ENCODE measurements around the gene FAM72A.
"Not testable (repeated sequence)": the region's sequence is repeated elsewhere in the genome, so short reads cannot be mapped to it uniquely, and the experiment has no call there.

Gene FAM72A

DNA sequence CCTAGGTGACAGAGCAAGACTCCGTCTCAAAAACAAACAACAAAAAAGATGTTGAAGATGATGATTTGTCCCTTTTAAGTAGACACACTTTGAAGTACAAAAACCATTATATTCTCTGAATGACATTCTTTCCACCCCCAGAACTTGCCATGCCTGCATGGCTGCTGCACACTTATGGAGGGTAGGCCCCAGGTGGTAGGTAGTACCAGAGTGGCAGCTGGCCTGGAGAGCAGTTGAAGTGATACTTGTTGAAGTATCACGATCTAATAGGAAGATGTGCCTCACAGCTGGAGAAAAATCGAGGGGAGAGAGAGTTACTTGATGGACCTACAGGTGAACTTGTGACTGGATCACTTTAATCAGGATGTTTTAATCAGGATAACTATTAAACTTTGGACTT lies 15.6 kb upstream of the FAM72A start:
- DNase-seq (ENCODE audit: insufficient read length, low spot score); FAIRE-seq: not testable (repeated sequence)

DNA sequence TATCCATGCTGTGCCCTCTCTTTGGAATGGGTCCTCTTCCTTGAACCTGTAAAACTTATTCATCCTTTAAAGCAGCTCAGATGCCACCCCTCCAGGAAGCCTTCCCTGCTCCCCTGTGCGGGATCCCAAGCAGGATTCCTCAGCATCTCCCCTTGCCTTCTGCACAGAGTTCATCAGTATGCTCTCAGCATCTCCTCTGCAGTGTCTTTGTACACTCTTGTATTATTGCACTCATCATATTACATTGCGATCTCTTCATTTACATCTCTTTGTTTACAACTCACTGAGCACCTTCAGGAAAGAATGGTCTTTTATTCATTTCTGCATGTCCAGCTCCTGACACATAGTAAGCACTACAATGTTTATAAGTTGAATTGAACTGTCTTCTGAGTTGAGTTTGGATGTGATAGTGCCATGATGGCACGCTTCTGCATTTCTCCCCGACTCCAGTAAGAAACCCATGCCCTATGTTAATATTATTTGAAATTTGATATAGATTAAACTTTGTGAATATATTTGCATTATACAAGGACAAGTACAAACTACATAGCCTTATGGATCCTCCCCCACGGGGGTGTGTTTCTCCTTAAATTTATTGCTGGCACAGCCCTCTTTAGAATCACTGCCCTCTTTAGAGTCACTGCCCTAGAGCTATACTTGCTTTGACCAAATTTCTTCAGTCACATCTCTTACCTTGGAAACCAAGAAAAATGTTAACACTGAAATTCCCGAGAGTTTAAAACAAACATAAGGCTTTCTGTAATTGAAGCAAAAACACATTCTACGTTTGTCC lies 13.2 kb upstream of the FAM72A start:
- not testable (repeated sequence) for DNase-seq (ENCODE audit: insufficient read length, low spot score); FAIRE-seq

DNA sequence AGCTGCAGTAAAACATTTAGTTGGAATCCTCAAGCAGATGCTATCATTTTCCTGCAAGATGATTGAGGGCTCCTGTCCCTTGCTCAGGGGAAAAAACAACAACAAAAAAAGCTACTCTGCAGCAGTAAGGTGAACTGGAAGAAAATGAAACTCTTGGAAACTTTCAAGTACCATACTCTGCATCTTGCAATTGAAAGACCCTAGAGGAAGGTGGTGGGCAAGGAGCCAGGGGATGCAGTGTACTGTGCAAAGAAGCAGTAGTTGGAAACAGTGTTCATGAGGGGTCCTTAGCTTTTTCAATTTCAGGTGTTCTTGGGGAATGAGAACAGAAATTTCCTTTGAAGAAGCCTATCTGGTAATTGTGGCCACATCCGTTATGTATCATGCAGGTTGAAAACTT lies 8.2 kb upstream of the FAM72A start:
- FAIRE-seq; DNase-seq (ENCODE audit: insufficient read length, low spot score): not testable (repeated sequence)

DNA sequence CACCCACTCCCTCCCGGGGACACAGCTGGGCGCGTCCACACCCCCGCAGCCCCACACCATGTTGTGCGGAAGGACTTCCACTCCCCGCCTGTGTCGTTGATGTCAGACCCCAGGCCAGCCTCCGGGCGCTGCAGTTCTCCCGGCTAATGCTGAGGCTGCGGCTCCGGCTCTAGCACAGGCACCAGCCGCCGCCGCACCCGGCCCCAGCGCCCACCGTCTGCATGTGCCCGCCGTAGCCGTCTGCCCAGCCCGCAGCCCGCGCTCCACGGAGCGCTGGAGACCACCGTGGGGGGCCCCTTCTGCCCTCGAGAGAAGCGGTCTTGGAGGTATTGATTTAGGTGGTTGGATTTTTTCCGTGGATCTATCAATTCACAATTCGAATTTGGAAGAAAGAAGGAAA lies 2.9 kb upstream of the FAM72A start:
- FAIRE-seq; DNase-seq (ENCODE audit: insufficient read length, low spot score): not testable (repeated sequence)

DNA sequence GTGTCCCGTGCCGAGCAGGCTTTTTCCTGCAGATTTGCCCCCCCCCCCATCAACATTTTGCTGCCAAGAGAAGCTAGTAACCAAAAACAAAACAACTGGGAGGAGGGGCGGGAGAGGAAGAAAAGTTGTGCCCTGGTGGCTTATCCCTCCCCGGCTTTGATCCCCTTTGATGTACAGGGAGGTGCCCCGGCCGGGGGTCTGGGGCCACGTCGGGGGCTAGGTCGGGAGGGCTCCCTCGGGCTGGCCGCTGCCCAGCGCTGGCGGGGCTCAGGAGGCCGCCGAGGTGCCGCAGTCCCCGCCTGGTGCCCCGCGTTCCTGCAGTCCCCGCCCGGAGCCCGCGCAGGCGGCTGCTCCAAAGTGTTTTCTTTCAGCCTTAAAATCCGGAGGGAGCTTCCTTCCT lies 2.2 kb upstream of the FAM72A start:
- not testable (repeated sequence) for DNase-seq (ENCODE audit: insufficient read length, low spot score); FAIRE-seq

DNA sequence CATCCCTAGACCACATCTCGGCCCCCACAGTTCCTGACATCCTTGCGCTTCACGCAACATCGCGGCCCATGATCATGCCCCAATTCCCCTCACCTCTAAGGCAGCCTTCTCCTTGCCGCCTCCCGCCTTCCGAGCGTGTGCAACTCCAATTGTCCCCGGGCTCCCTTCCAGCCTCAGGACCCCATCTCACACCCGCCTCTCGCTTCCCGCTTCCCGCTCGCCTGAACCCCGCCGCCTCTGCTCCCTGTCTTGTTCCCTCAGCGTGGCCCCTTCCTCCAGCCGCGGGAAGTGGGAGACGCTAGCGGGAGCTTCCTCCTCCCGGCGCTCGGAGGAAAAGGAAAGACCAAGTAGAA lies 1.5 kb upstream of the FAM72A start:
- DNase-seq (ENCODE audit: insufficient read length, low spot score); FAIRE-seq: not testable (repeated sequence)

DNA sequence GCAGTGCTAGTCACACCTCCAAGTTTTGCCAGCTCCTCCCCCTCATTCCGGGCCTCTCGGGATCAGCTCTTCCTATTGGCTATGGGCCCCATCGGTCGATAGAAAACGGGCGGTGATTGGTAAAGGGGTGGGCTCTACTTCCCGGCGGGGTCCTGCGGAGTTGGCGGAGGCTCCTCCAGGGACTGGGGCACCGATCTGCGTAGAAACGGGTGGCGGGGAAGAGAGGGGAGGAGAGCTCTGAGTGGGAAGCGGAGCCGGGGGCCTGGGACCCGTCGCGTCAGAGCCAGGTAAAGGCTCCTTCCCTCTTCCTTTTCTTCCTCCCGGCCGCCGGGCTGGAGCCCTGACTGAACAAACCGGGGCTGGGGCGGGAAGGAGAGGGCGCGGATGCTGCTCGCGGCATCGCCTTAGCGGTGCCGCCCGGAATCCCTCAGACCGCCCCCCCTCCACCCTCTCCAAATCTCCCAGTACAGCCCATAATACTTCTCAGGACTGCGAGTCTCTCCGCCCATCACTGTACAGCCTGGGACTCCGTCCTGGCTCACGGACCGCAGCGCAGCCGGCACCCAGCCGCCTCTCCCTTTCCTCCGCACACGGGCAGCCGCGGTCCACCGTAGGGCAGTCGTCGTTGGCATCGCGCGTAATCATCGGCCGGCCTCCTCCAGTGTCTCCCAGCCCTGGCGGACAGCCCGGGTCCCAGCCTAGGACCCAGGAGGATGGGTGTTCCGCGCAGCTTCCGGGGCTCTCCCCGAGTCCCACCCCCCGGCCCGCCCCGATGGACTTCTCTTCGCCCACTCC lies 922 bp upstream of the FAM72A start, which contains the start of gene SRGAP2:
SRGAP2 (plus strand) TSS at position 178 of the 795 bp plus-strand sequence. CDS start 2,430 bp downstream, outside the sequence.
- FAIRE-seq; DNase-seq (ENCODE audit: insufficient read length, low spot score): not testable (repeated sequence)

DNA sequence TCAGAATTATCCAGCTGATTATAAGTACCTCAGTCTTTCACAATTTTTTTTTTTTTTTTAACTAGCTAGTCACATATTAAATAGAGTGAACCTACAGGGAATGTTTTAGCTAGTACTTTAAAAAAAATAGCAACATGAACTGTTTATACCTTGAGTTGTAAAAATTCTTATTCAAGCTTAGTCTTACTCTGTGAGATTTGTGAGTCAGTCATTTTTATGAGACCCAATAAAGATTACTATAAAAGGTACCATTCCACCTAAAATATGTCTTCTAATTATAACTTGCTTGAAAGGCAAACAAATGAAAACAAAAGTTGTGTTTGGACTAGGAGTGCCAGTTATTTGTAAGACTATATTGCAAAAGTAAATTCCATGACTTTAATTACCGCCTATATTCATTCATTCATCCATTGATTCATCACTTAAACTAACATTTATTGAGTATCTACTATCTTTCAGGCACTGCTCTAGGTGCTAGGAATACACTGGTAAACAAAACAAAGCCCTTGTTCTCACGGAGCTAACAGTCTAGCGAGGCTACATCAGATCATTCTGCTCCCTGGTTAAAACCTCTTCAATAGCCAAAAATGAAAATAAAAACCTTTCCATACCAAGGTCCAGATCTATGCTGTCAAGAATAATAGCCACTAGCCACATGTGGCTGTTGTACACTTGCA lies 5.8 kb downstream of the FAM72A start:
- DNase-seq (ENCODE audit: insufficient read length, low spot score); FAIRE-seq: not testable (repeated sequence)

DNA sequence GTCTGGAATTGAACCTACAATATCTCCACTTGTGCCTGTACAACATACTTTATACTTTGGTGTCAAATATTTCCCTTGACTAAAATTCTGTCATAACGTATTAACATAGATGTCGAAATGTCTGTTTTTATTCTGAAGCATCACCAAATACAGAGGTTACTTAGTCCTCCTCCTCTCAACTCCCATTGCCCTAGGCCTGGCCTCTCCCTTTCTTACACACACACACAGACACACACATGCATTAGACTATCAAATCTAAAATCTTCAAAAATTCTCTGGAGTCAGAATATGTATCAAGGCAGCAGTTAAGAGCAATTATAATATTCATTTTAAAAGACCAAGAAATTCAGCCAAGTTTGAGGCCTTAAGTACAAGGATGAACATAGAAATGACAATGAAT lies 7.5 kb downstream of the FAM72A start:
- not testable (repeated sequence) for FAIRE-seq; DNase-seq (ENCODE audit: insufficient read length, low spot score)

DNA sequence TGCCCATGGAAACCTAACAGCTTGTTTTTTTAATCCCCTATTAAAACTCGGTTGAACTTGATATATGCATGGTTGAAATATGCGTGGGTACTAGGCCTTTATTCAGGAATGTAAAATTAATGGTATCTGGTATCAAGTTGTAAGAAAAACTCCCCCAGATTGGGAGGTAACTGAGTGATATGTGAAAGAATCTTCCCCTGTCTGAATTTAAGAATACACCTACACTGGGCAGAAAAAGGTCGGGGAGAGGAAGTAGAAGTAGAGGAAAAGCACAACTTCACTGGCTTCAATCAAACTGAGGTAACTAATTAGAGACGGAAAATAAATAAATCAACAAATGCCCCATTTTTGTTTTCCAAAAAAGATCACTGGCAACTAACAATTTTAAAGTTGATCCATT lies 15.8 kb downstream of the FAM72A start:
- DNase-seq (ENCODE audit: insufficient read length, low spot score); FAIRE-seq: not testable (repeated sequence)

DNA sequence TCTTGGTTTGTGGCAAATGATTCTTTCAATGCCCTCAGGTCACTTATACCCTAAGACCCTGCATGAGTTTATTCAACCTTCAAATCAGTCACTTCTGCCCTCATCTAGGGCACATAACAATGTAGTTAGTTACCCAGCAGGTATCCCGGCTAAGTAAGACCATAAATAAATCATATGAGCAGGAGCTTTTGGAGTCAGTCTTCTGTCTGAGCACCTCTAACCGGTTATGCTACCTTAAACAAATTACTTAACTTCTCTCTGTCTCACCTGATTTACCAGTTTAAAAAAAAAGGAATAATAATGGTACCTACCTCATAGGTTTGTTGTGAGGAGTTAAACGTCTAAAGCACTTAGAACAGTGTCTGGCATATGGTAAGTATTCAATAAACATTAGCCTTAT lies 16.9 kb downstream of the FAM72A start:
- FAIRE-seq; DNase-seq (ENCODE audit: insufficient read length, low spot score): not testable (repeated sequence)

DNA sequence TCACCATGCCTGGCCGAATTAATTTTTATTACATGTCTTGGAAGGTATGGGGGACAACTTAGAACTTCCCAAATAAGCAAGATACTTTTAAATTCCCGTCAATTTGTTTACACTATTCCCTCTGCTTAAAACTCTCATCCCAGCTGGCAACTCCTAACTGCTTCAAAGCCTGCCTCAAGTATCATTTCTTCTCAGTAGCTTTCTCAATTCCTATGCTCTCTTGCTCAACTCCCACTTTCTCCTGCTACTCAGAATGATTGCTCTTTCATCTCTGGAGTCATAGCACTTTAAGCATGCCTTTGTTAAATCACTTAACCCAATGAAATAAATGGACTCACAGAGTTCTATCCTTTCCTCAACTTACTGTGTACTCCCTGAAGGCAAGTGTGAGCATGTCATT lies 18.9 kb downstream of the FAM72A start:
- not testable (repeated sequence) for FAIRE-seq; DNase-seq (ENCODE audit: insufficient read length, low spot score)

DNA sequence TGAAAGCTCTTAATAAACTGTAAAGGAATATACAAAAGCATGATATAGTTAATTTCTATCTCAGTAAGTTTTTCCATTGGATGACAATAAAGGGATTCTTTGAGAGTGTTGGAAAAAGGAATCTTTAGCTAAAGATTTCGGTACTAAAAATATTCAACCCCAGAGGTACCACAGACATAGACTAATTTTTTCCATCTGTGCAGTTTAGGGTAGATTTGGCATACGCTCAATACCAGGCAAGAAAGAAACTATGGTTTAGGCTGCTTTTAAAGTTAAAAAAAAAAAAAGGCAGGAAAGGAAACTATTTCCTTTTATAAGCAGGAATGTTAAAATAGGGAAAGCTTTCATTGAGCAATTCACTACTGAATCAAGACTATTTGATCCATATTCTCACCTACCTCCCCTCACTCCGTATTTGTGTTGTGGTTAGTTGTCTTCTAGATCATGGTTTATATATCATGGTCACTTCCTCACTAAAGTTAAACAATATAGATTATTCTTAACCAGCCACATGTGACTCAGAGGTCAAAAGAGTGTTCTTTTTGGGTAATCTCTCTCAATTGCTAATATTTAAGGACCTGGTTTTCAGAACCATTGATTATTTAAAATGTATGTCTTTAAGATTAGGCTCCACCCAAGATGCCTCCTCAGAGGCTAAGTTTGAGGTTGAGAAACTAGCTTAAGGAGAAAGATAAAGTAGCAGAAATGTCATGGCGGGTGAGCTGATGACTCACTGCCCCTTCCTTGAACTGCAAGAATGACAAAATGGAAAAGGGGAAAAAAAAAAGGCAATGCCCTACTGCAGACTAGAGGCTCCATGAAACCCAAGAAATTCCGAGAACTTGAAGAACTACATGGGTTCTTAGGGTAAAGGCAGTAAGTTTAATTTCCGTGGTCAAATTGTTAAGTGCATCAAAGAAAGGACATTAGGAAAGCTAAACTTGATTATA lies 20.0 kb downstream of the FAM72A start:
- DNase-seq (ENCODE audit: insufficient read length, low spot score); FAIRE-seq: not testable (repeated sequence)

DNA sequence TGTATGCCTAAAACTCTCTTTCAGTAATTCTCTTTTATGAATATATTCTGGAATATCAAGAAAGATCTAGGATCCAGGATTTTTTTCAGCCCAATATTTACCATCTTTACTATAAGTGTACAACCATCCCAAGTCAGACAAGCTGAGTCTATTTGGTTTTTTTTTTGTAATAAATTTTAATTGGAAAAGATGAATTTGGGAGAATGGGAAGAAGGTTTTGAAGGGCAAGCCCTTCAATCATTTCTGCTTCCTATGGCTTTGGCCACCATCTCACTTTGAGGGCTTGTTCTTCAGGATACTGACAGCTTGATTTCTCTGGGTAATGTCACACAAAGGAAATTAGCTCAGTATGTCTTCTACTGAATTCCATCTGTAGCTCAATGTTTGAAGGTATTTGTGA lies 23.0 kb downstream of the FAM72A start:
- FAIRE-seq; DNase-seq (ENCODE audit: insufficient read length, low spot score): not testable (repeated sequence)

DNA sequence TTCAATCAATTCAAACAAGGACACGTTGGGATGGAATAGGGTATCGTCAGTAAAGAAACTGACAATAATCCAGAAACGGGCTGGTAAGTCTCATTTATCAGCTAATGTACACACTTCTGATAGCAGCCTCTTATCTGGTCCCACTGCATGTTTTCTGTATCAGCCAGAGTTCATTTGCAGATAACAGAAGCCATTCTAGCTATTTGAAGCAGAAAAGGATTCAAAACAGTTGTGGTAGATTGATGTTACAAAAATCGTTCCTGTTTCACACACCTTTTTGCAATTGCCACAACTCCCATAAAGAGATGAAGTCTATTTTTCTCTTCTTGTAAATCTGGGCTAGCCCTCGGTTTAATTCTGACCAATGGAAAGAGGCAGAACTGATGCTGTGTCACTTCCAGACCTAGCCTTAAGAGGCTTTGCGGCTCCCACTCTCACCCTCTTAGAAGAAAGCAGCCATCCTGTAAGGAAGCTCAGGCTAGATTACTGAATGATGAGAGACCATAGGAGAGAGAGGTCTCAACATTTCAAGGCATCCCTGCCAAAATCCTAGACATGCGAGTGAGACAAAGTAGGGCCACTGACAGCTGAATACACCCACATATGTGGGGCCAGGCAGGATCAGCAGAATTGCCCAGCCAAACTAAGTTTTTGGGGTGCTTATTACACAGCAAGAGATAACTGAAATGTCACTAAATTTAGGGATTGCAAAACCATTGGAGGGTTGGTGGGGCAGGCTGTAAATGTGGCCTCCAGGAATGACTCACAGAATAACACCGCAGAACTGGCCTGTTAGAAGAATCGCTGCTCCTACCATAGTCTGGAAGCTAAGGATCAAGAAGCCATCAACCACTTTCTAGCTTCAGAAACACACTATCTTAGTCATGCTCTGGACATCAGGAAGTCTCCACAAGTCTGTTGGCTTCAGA lies 24.3 kb downstream of the FAM72A start:
- not testable (repeated sequence) for DNase-seq (ENCODE audit: insufficient read length, low spot score); FAIRE-seq

DNA sequence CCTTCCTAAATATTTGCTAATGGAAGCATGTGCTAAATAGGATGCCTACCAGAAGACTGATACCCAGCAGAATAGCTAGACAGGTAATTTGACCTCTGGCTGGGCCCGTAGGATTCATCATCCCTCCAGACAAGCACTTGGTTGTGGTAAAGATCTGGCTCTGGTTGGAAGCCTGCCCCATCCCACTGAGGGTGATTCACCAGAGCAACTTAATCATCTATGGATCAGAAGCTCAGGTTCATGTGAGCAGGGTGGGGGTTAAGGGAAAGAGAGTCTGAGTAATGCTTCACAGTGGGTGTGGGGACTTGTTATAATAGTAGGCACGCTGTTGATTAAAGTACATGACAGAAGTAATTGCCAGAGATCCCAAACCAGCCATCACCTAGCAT lies 26.5 kb downstream of the FAM72A start:
- not testable (repeated sequence) for DNase-seq (ENCODE audit: insufficient read length, low spot score); FAIRE-seq

DNA sequence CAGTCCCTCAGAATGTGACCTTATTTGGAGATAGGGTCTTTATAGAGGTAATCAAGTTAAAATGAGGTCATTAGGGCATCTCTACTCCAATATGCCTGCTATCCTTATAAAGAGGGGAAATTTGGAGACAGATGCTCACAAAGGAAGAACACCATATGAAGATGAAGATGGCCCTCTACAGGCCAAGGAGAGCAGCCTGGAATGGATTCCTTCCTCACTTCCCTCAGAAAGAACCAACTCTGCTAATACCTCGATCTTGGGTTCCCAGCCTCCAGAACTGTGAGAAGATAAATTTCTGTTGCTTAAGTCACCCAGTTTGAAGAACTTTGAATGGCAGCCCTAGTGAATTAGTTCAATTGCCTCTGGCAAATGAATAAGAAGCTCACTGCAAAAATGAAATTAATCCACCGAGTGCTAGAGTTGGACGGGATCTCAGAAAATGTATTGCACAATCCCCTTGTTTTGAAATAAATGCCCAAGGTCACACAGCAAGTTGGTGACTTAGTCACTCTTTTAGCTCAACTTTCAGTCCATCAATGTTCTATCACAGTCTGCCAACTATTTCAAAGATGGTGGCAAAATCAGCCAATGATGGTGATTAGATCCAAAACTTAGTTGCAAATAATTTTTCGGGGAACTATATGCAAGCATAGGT lies 27.1 kb downstream of the FAM72A start:
- FAIRE-seq; DNase-seq (ENCODE audit: insufficient read length, low spot score): not testable (repeated sequence)
